ENCODE data around the gene PTRH1.
A peak's percentile ranks its signal among the peaks of the same experiment; 100 is the strongest.

Gene PTRH1

GRCh38 chr9:127724012-127724411 lies 8.5 kb upstream of the PTRH1 start:
- TF ChIP-seq CTCF (IDR thresholded peaks at IDR 0.05; ENCODE audit: low read depth, low read length): no peak
- DNase-seq (ENCODE audit: low read depth in 2 of 2): no peak
- no peak overlapping the region for H3K4me3 ChIP-seq (replicated peaks in 1 of 2; ENCODE audit: low read depth in 2 of 2, low read length in 2 of 2)

GRCh38 chr9:127723444-127723843 lies 8.0 kb upstream of the PTRH1 start:
- TF ChIP-seq CTCF (IDR thresholded peaks at IDR 0.05; ENCODE audit: low read depth, low read length): no peak
- DNase-seq (ENCODE audit: low read depth in 2 of 2): peak; percentile 41 to 72
- H3K4me3 ChIP-seq (replicated peaks in 1 of 2; ENCODE audit: low read depth in 2 of 2, low read length in 2 of 2): no peak overlapping the region

GRCh38 chr9:127723013-127723412 lies 7.5 kb upstream of the PTRH1 start:
- DNase-seq (ENCODE audit: low read depth in 2 of 2): no peak
- TF ChIP-seq CTCF (IDR thresholded peaks at IDR 0.05; ENCODE audit: low read depth, low read length): no peak

GRCh38 chr9:127722055-127722745 lies 6.7 kb upstream of the PTRH1 start:
- DNase-seq (ENCODE audit: low read depth in 2 of 2): no peak
- H3K4me3 ChIP-seq (replicated peaks in 1 of 2; ENCODE audit: low read depth in 2 of 2, low read length in 2 of 2): no peak overlapping the region
- TF ChIP-seq CTCF (IDR thresholded peaks at IDR 0.05; ENCODE audit: low read depth, low read length): no peak

More at GRCh38 chr9:127723013-127723412, 7.5 kb upstream of the PTRH1 start:
- no peak overlapping the region for H3K4me3 ChIP-seq (replicated peaks in 1 of 2; ENCODE audit: low read depth in 2 of 2, low read length in 2 of 2)

GRCh38 chr9:127721391-127721821 lies 5.9 kb upstream of the PTRH1 start:
- no peak for DNase-seq (ENCODE audit: low read depth in 2 of 2)
- TF ChIP-seq CTCF (IDR thresholded peaks at IDR 0.05; ENCODE audit: low read depth, low read length): no peak
- H3K4me3 ChIP-seq (replicated peaks in 1 of 2; ENCODE audit: low read depth in 2 of 2, low read length in 2 of 2): no peak overlapping the region

- H3K4me3 ChIP-seq (replicated peaks in 1 of 2; ENCODE audit: low read depth in 2 of 2, low read length in 2 of 2): no peak overlapping the region
- no peak for TF ChIP-seq CTCF (IDR thresholded peaks at IDR 0.05; ENCODE audit: low read depth, low read length)
- DNase-seq (ENCODE audit: low read depth in 2 of 2): no peak
These were observed 5.4 kb upstream of the PTRH1 start for GRCh38 chr9:127720865-127721227.

Measured in cardiac fibroblast (primary cell).